ENCODE measurements around the gene UMODL1.

GRCh38 chr21:42084079-42084478 is 13.0 kb downstream of the UMODL1 start:
- TF ChIP-seq CTCF (CRISPR knock-in tag; IDR thresholded peaks at IDR 0.05) (no peak), RFX5 (IDR thresholded peaks at IDR 0.05; ENCODE audit: low read depth, low read length) (no peak), JUN (CRISPR knock-in tag; IDR thresholded peaks at IDR 0.05) (no peak), ZBTB21 (CRISPR knock-in tag; IDR thresholded peaks at IDR 0.05) (no peak), ARNT2 (CRISPR knock-in tag; IDR thresholded peaks at IDR 0.05; ENCODE audit: low read depth) (no peak), EP300 (IDR thresholded peaks at IDR 0.05; ENCODE audit: low read depth in 2 of 2, low read length in 2 of 2) (no peak), EP300 (CRISPR knock-in tag; IDR thresholded peaks at IDR 0.05; ENCODE audit: borderline replicate concordance) (no peak), ZNF318 (CRISPR knock-in tag; IDR thresholded peaks at IDR 0.05) (no peak), ELF4 (CRISPR knock-in tag; IDR thresholded peaks at IDR 0.05; ENCODE audit: borderline replicate concordance) (no peak), POLR2A (IDR thresholded peaks at IDR 0.05; ENCODE audit: insufficient read depth in 1 of 2, low read depth in 2 of 2, low read length in 2 of 2) (no peak), MYC (CRISPR knock-in tag; IDR thresholded peaks at IDR 0.05; ENCODE audit: borderline replicate concordance) (no peak)
